ENCODE results near the gene OTOP1.
A peak's percentile ranks its signal among the peaks of the same experiment; 100 is the strongest.
"Not testable (repeated sequence)": the region's sequence is repeated elsewhere in the genome, so short reads cannot be mapped to it uniquely, and the experiment has no call there.

OTOP1 gene

GRCh38 chr4:4254666-4255065, 27.9 kb upstream of the OTOP1 start:
- Histone ChIP-seq H3K36me3 (ENCODE audit: control insufficient read depth, insufficient read depth, low read length) (no peaks in the 10 kb centered on the region), H3K56ac (ENCODE audit: low read length) (no peak overlapping the region), H2BK5ac (ENCODE audit: low read length) (no peak overlapping the region), H3K4me2 (ENCODE audit: low read length) (no peak overlapping the region), H3K4me3 (ENCODE audit: low read length) (no peak overlapping the region), H3K27ac (ENCODE audit: low read depth, low read length) (no peak overlapping the region), H2AK5ac (ENCODE audit: low read length) (no peak overlapping the region), H3K79me2 (ENCODE audit: control insufficient read depth, insufficient read depth, low read length) (no peaks in the 10 kb centered on the region), H3K4me1 (ENCODE audit: control insufficient read depth, low read depth, low read length) (no peaks in the 10 kb centered on the region), H3K18ac (ENCODE audit: low read length) (no peak overlapping the region), H3K9ac (ENCODE audit: low read length) (no peak overlapping the region), H3K79me1 (ENCODE audit: low read length) (no peaks in the 10 kb centered on the region), H2BK120ac (ENCODE audit: low read depth, low read length) (no peak overlapping the region), H4K8ac (ENCODE audit: low read depth, low read length) (no peak overlapping the region), H4K5ac (ENCODE audit: low read length) (no peak overlapping the region), H3K23ac (ENCODE audit: low read length) (no peak overlapping the region), H3K4ac (ENCODE audit: low read depth, low read length) (no peak overlapping the region), H2BK15ac (replicated peaks; ENCODE audit: low read depth) (no peak overlapping the region), H3K27me3 (ENCODE audit: insufficient read depth, low read length, poor library complexity) (no peaks in the 10 kb centered on the region)
- WGBS (ENCODE audit: extremely low coverage, insufficient coverage, low lambda C conversion rate): no CpG with 5 or more reads among the region's 6 CpGs
- DNase-seq: no peak

DNA sequence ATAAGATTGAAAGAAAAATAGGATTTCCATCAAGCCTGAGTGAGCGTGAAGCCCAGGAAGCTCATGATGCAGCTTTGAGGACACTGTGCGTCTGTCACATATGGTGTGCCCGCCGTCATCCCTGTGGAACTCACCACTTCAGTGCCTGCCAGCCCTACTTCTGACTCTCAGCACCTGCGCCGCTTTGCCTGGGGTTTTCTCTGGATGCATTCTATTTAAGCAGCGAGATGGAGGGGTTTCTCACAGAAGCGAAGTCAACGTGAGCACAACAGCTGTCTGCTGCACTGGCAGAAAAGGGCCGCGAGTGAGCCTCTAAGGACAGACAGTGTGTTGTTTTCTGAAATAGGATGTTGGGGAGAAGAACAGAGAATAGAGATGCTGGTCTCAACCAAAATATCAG, 27.5 kb upstream of the OTOP1 start:
- Histone ChIP-seq H4K5ac (ENCODE audit: low read length) (no peak overlapping the region), H3K27me3 (ENCODE audit: insufficient read depth, low read length, poor library complexity) (no peaks in the 10 kb centered on the region), H3K79me2 (ENCODE audit: control insufficient read depth, insufficient read depth, low read length) (no peaks in the 10 kb centered on the region), H3K9ac (ENCODE audit: low read length) (no peak overlapping the region), H2AK5ac (ENCODE audit: low read length) (no peak overlapping the region), H2BK120ac (ENCODE audit: low read depth, low read length) (no peak overlapping the region), H3K23ac (ENCODE audit: low read length) (no peak overlapping the region), H3K56ac (ENCODE audit: low read length) (no peak overlapping the region), H3K4me1 (ENCODE audit: control insufficient read depth, low read depth, low read length) (no peaks in the 10 kb centered on the region), H3K79me1 (ENCODE audit: low read length) (no peaks in the 10 kb centered on the region), H2BK15ac (replicated peaks; ENCODE audit: low read depth) (no peak overlapping the region), H3K18ac (ENCODE audit: low read length) (no peak overlapping the region), H3K4ac (ENCODE audit: low read depth, low read length) (no peak overlapping the region), H3K4me2 (ENCODE audit: low read length) (no peak overlapping the region), H3K27ac (ENCODE audit: low read depth, low read length) (no peak overlapping the region), H2BK5ac (ENCODE audit: low read length) (no peak overlapping the region), H4K8ac (ENCODE audit: low read depth, low read length) (no peak overlapping the region), H3K4me3 (ENCODE audit: low read length) (no peak overlapping the region), H3K36me3 (ENCODE audit: control insufficient read depth, insufficient read depth, low read length) (no peaks in the 10 kb centered on the region)
- no peak for DNase-seq
- no CpG with 5 or more reads among the region's 11 CpGs for whole genome bisulfite sequencing (ENCODE audit: extremely low coverage, insufficient coverage, low lambda C conversion rate)

GRCh38 chr4:4249866-4250265, 23.1 kb upstream of the OTOP1 start:
- Histone ChIP-seq H2AK5ac (ENCODE audit: low read length) (no peak overlapping the region), H3K27me3 (ENCODE audit: insufficient read depth, low read length, poor library complexity) (no peaks in the 10 kb centered on the region), H2BK15ac (replicated peaks; ENCODE audit: low read depth) (no peak overlapping the region), H3K4me3 (ENCODE audit: low read length) (no peak overlapping the region), H2BK120ac (ENCODE audit: low read depth, low read length) (no peak overlapping the region), H4K8ac (ENCODE audit: low read depth, low read length) (no peak overlapping the region), H3K56ac (ENCODE audit: low read length) (no peak overlapping the region), H3K27ac (ENCODE audit: low read depth, low read length) (no peak overlapping the region), H3K79me2 (ENCODE audit: control insufficient read depth, insufficient read depth, low read length) (no peaks in the 10 kb centered on the region), H3K18ac (ENCODE audit: low read length) (no peak overlapping the region), H3K4me1 (ENCODE audit: control insufficient read depth, low read depth, low read length) (peaks cover 5% of the 10 kb centered on the region), H4K5ac (ENCODE audit: low read length) (no peak overlapping the region), H3K9ac (ENCODE audit: low read length) (no peak overlapping the region), H3K4ac (ENCODE audit: low read depth, low read length) (no peak overlapping the region), H3K79me1 (ENCODE audit: low read length) (peaks cover 3% of the 10 kb centered on the region), H2BK5ac (ENCODE audit: low read length) (no peak overlapping the region), H3K36me3 (ENCODE audit: control insufficient read depth, insufficient read depth, low read length) (peaks cover 3% of the 10 kb centered on the region), H3K23ac (ENCODE audit: low read length) (no peak overlapping the region), H3K4me2 (ENCODE audit: low read length) (no peak overlapping the region)
- WGBS (ENCODE audit: extremely low coverage, insufficient coverage, low lambda C conversion rate): no CpG with 5 or more reads among the region's 8 CpGs
- no peak for DNase-seq

GRCh38 chr4:4249342-4249741, 22.6 kb upstream of the OTOP1 start:
- not testable (repeated sequence) for DNase-seq; H2BK15ac ChIP-seq (replicated peaks; ENCODE audit: low read depth); H3K4ac ChIP-seq (ENCODE audit: low read depth, low read length); H3K36me3 ChIP-seq (ENCODE audit: control insufficient read depth, insufficient read depth, low read length); H3K4me2 ChIP-seq (ENCODE audit: low read length); H3K23ac ChIP-seq (ENCODE audit: low read length); H3K79me2 ChIP-seq (ENCODE audit: control insufficient read depth, insufficient read depth, low read length); H4K5ac ChIP-seq (ENCODE audit: low read length); H3K4me3 ChIP-seq (ENCODE audit: low read length); H2AK5ac ChIP-seq (ENCODE audit: low read length); H3K56ac ChIP-seq (ENCODE audit: low read length); H3K27me3 ChIP-seq (ENCODE audit: insufficient read depth, low read length, poor library complexity); H2BK120ac ChIP-seq (ENCODE audit: low read depth, low read length); H3K4me1 ChIP-seq (ENCODE audit: control insufficient read depth, low read depth, low read length); H3K27ac ChIP-seq (ENCODE audit: low read depth, low read length); H4K8ac ChIP-seq (ENCODE audit: low read depth, low read length); H3K9ac ChIP-seq (ENCODE audit: low read length); H2BK5ac ChIP-seq (ENCODE audit: low read length); H3K18ac ChIP-seq (ENCODE audit: low read length); H3K79me1 ChIP-seq (ENCODE audit: low read length)
- WGBS (ENCODE audit: extremely low coverage, insufficient coverage, low lambda C conversion rate): no CpG with 5 or more reads among the region's 15 CpGs

DNA sequence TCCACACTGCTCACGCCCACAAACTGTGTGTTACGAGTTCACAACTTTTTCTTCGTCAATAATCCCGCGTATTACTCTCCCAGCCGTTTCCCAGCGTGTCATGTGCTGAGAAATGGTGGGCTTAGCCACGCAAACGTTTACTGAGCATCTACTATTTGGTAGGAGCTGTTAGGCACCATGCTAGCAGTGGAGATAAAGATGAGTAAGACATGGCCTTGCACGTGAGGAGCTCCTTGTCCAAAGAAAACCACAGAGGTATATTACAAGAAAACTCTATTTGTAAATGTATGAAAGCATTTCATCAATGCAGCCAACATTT, 22.1 kb upstream of the OTOP1 start:
- peaks cover 3% of the 10 kb centered on the region for H3K79me1 ChIP-seq (ENCODE audit: low read length)
- H3K4ac ChIP-seq (ENCODE audit: low read depth, low read length): peak overlapping the region; percentile 20
- H4K5ac ChIP-seq (ENCODE audit: low read length): peak overlapping the region; percentile 85
- peaks cover 3% of the 10 kb centered on the region for H3K36me3 ChIP-seq (ENCODE audit: control insufficient read depth, insufficient read depth, low read length)
- H3K4me1 ChIP-seq (ENCODE audit: control insufficient read depth, low read depth, low read length): peaks cover 5% of the 10 kb centered on the region
- H2BK15ac ChIP-seq (replicated peaks; ENCODE audit: low read depth): no peak overlapping the region
- no peak overlapping the region for H3K18ac ChIP-seq (ENCODE audit: low read length)
- H2AK5ac ChIP-seq (ENCODE audit: low read length): no peak overlapping the region
- H3K4me3 ChIP-seq (ENCODE audit: low read length): peak overlapping the region; percentile 97
- no peak for DNase-seq
- peak overlapping the region; percentile 97 for H3K9ac ChIP-seq (ENCODE audit: low read length)
- no CpG with 5 or more reads among the region's 10 CpGs for WGBS (ENCODE audit: extremely low coverage, insufficient coverage, low lambda C conversion rate)
- H3K27me3 ChIP-seq (ENCODE audit: insufficient read depth, low read length, poor library complexity): no peaks in the 10 kb centered on the region
- H4K8ac ChIP-seq (ENCODE audit: low read depth, low read length): peak overlapping the region; percentile 91
- H2BK5ac ChIP-seq (ENCODE audit: low read length): no peak overlapping the region
- no peak overlapping the region for H3K27ac ChIP-seq (ENCODE audit: low read depth, low read length)
- no peaks in the 10 kb centered on the region for H3K79me2 ChIP-seq (ENCODE audit: control insufficient read depth, insufficient read depth, low read length)
- peak overlapping the region; percentile 20 for H3K4me2 ChIP-seq (ENCODE audit: low read length)
- peak overlapping the region; percentile 98 for H3K56ac ChIP-seq (ENCODE audit: low read length)
- no peak overlapping the region for H3K23ac ChIP-seq (ENCODE audit: low read length)
- H2BK120ac ChIP-seq (ENCODE audit: low read depth, low read length): no peak overlapping the region

DNA sequence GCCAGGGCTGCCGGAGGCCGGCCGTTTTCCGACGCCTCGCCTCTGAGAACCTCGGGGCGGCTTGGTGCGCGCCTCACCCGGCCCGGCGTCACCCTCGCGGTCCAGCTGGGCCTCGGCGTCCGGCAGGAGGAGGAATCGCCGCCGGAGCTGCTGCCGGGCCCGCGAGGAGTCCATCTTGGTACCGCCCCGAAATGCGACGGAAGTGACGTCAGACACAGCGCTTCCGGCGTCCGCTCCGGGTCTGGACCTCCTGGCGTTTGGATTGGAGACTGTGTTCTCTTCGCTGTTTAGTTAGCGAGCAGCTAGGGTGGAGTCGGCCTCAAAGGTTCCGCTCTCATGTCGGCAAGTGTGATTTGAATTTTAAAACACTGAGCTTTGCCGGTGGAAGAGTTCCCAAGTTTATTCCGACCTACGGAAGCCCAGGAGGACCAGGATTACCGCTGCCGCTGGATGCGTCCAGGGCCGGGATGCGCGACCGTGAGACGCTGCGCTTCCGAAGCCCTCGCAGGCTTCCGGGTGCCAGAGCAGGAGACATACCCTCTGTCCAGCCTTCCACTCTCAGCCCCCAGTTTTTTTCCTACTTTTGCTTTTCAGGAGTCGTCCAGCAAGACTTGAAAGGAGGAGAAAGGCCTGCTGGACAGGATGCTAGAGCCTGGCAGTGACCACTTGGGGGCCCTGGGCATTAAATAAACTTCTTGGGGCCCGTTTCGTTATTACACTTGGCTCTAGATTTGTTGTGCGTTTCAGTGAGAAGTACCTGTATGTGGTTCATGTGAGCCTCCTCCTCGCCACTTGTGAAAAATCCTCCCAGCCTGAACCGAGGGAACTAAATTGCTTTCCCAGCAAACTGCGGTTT, 21.5 kb upstream of the OTOP1 start, which contains the start of gene TMEM128:
Gene TMEM128, minus strand, starts transcription at position 195 of the 856 bp plus-strand sequence. Its CDS starts 21 bp downstream, at position 174.
- no peak within 1 kb of the TSS for H3K23ac ChIP-seq (ENCODE audit: low read length)
- no peak within 1 kb of the TSS for H2BK5ac ChIP-seq (ENCODE audit: low read length)
- WGBS (ENCODE audit: extremely low coverage, insufficient coverage, low lambda C conversion rate): no CpG with 5 or more reads among the region's 62 CpGs
- peak within 1 kb of the TSS; percentile 56 for H3K4ac ChIP-seq (ENCODE audit: low read depth, low read length)
- no peaks in the 10 kb centered on the region for H3K27me3 ChIP-seq (ENCODE audit: insufficient read depth, low read length, poor library complexity)
- H4K5ac ChIP-seq (ENCODE audit: low read length): peak within 1 kb of the TSS; percentile 93
- H3K36me3 ChIP-seq (ENCODE audit: control insufficient read depth, insufficient read depth, low read length): peaks cover 3% of the 10 kb centered on the region
- peaks cover 5% of the 10 kb centered on the region for H3K4me1 ChIP-seq (ENCODE audit: control insufficient read depth, low read depth, low read length)
- peak within 1 kb of the TSS; percentile 97 for H3K9ac ChIP-seq (ENCODE audit: low read length)
- H3K56ac ChIP-seq (ENCODE audit: low read length): peak within 1 kb of the TSS; percentile 98
- H2BK120ac ChIP-seq (ENCODE audit: low read depth, low read length): no peak within 1 kb of the TSS
- peak within 1 kb of the TSS; percentile 90 for H3K4me2 ChIP-seq (ENCODE audit: low read length)
- peak within 1 kb of the TSS; percentile 70 for H3K18ac ChIP-seq (ENCODE audit: low read length)
- H2AK5ac ChIP-seq (ENCODE audit: low read length): no peak within 1 kb of the TSS
- H3K4me3 ChIP-seq (ENCODE audit: low read length): peak within 1 kb of the TSS; percentile 97
- peaks cover 3% of the 10 kb centered on the region for H3K79me1 ChIP-seq (ENCODE audit: low read length)
- peak; percentile 96 for DNase-seq
- H3K79me2 ChIP-seq (ENCODE audit: control insufficient read depth, insufficient read depth, low read length): no peaks in the 10 kb centered on the region
- H4K8ac ChIP-seq (ENCODE audit: low read depth, low read length): peak within 1 kb of the TSS; percentile 91
- H2BK15ac ChIP-seq (replicated peaks; ENCODE audit: low read depth): no peak within 1 kb of the TSS
- H3K27ac ChIP-seq (ENCODE audit: low read depth, low read length): peak within 1 kb of the TSS; percentile 92
